Measurements from ENCODE around the gene F12.
A peak's percentile ranks its signal among the peaks of the same experiment; 100 is the strongest.

Gene F12

GRCh38 chr5:177431317-177432142, 22.2 kb upstream of the F12 start:
- no peak overlapping the region for H3K14ac ChIP-seq (ENCODE audit: low read length)
- H3K4me3 ChIP-seq (ENCODE audit: low read depth, low read length), result no peak overlapping the region
- H3K9ac ChIP-seq (ENCODE audit: low read length), result peak overlapping the region; percentile 16
- no peak overlapping the region for H2BK12ac ChIP-seq (ENCODE audit: low read length)
- no peak overlapping the region for H3K23ac ChIP-seq (ENCODE audit: low read length)
- H3K27ac ChIP-seq (ENCODE audit: low read depth, low read length), result no peak overlapping the region
- no peak overlapping the region for H2AK5ac ChIP-seq (ENCODE audit: low read length)
- no peak overlapping the region for H2BK5ac ChIP-seq (ENCODE audit: low read depth, low read length, poor library complexity)
- H3K27me3 ChIP-seq (ENCODE audit: insufficient read depth, low read length), result no peaks in the 10 kb centered on the region
- peaks cover 49 to 55% of the 10 kb centered on the region in 2 experiments for H3K36me3 ChIP-seq (ENCODE audit: control insufficient read depth in 1 of 2, insufficient read depth in 2 of 2, low read length in 2 of 2)
- H3K79me1 ChIP-seq (ENCODE audit: low read length), result peaks cover 3% of the 10 kb centered on the region
- no peak overlapping the region for H4K91ac ChIP-seq (ENCODE audit: low read depth, low read length)
- H3K79me2 ChIP-seq (ENCODE audit: control insufficient read depth, insufficient read depth, low read length, poor library complexity), result peaks cover 3% of the 10 kb centered on the region
- H3K9me3 ChIP-seq (ENCODE audit: insufficient read depth, low read depth, low read length), result no peaks in the 10 kb centered on the region
- H3K4me1 ChIP-seq (ENCODE audit: control insufficient read depth in 1 of 2, insufficient read depth in 2 of 2, low read length in 2 of 2), result peaks cover 8 to 10% of the 10 kb centered on the region in 2 experiments
- H2AFZ ChIP-seq (ENCODE audit: insufficient read depth, low read length, poor library complexity), result no peak overlapping the region
- no peak overlapping the region for H2BK120ac ChIP-seq (ENCODE audit: insufficient read depth, low read length, poor library complexity)
- H3K18ac ChIP-seq (ENCODE audit: low read length), result no peak overlapping the region
- H3K4ac ChIP-seq (ENCODE audit: low read depth, low read length), result no peak overlapping the region
- no peak overlapping the region for H3K4me2 ChIP-seq (ENCODE audit: low read length)
- no peak overlapping the region for H4K8ac ChIP-seq (ENCODE audit: low read depth, low read length)
- no peak overlapping the region for H4K12ac ChIP-seq (ENCODE audit: low read depth, low read length)
- WGBS (ENCODE audit: extremely low coverage, insufficient coverage, insufficient read length), result no CpG with 5 or more reads among the region's 29 CpGs
- no peak for DNase-seq

GRCh38 chr5:177430972-177431316, 21.6 kb upstream of the F12 start:
- Histone ChIP-seq H4K8ac (ENCODE audit: low read depth, low read length) (no peak overlapping the region), H3K79me2 (ENCODE audit: control insufficient read depth, insufficient read depth, low read length, poor library complexity) (peaks cover 4% of the 10 kb centered on the region), H3K36me3 (ENCODE audit: control insufficient read depth in 1 of 2, insufficient read depth in 2 of 2, low read length in 2 of 2) (peaks cover 43 to 49% of the 10 kb centered on the region in 2 experiments), H3K4ac (ENCODE audit: low read depth, low read length) (no peak overlapping the region), H4K91ac (ENCODE audit: low read depth, low read length) (no peak overlapping the region), H4K12ac (ENCODE audit: low read depth, low read length) (no peak overlapping the region), H3K9ac (ENCODE audit: low read length) (no peak overlapping the region), H3K4me1 (ENCODE audit: control insufficient read depth in 1 of 2, insufficient read depth in 2 of 2, low read length in 2 of 2) (peaks cover 8 to 10% of the 10 kb centered on the region in 2 experiments), H3K4me3 (ENCODE audit: low read depth, low read length) (no peak overlapping the region), H3K79me1 (ENCODE audit: low read length) (peaks cover 4% of the 10 kb centered on the region), H3K23ac (ENCODE audit: low read length) (no peak overlapping the region), H3K9me3 (ENCODE audit: insufficient read depth, low read depth, low read length) (no peaks in the 10 kb centered on the region), H2BK5ac (ENCODE audit: low read depth, low read length, poor library complexity) (no peak overlapping the region), H2AK5ac (ENCODE audit: low read length) (no peak overlapping the region), H3K4me2 (ENCODE audit: low read length) (no peak overlapping the region), H2AFZ (ENCODE audit: insufficient read depth, low read length, poor library complexity) (no peak overlapping the region), H3K27ac (ENCODE audit: low read depth, low read length) (no peak overlapping the region), H3K14ac (ENCODE audit: low read length) (no peak overlapping the region), H2BK12ac (ENCODE audit: low read length) (no peak overlapping the region), H3K27me3 (ENCODE audit: insufficient read depth, low read length) (no peaks in the 10 kb centered on the region), H2BK120ac (ENCODE audit: insufficient read depth, low read length, poor library complexity) (no peak overlapping the region), H3K18ac (ENCODE audit: low read length) (no peak overlapping the region)
- WGBS (ENCODE audit: extremely low coverage, insufficient coverage, insufficient read length), result no CpG with 5 or more reads among the region's 7 CpGs
- no peak for DNase-seq

- Histone ChIP-seq H3K4ac (ENCODE audit: low read depth, low read length) (no peak overlapping the region), H2BK12ac (ENCODE audit: low read length) (no peak overlapping the region), H3K4me1 (ENCODE audit: control insufficient read depth in 1 of 2, insufficient read depth in 2 of 2, low read length in 2 of 2) (peaks cover 13 to 14% of the 10 kb centered on the region in 2 experiments), H3K4me2 (ENCODE audit: low read length) (no peak overlapping the region), H3K9me3 (ENCODE audit: insufficient read depth, low read depth, low read length) (no peaks in the 10 kb centered on the region), H4K8ac (ENCODE audit: low read depth, low read length) (no peak overlapping the region), H2BK5ac (ENCODE audit: low read depth, low read length, poor library complexity) (no peak overlapping the region), H3K4me3 (ENCODE audit: low read depth, low read length) (no peak overlapping the region), H3K14ac (ENCODE audit: low read length) (no peak overlapping the region), H3K36me3 (ENCODE audit: control insufficient read depth in 1 of 2, insufficient read depth in 2 of 2, low read length in 2 of 2) (peaks cover 40 to 44% of the 10 kb centered on the region in 2 experiments), H3K27ac (ENCODE audit: low read depth, low read length) (no peak overlapping the region), H2AFZ (ENCODE audit: insufficient read depth, low read length, poor library complexity) (no peak overlapping the region), H2AK5ac (ENCODE audit: low read length) (no peak overlapping the region), H3K23ac (ENCODE audit: low read length) (no peak overlapping the region), H3K27me3 (ENCODE audit: insufficient read depth, low read length) (no peaks in the 10 kb centered on the region), H4K12ac (ENCODE audit: low read depth, low read length) (no peak overlapping the region), H2BK120ac (ENCODE audit: insufficient read depth, low read length, poor library complexity) (no peak overlapping the region), H3K79me2 (ENCODE audit: control insufficient read depth, insufficient read depth, low read length, poor library complexity) (peaks cover 5% of the 10 kb centered on the region), H3K79me1 (ENCODE audit: low read length) (peaks cover 9% of the 10 kb centered on the region), H3K18ac (ENCODE audit: low read length) (no peak overlapping the region), H3K9ac (ENCODE audit: low read length) (no peak overlapping the region), H4K91ac (ENCODE audit: low read depth, low read length) (no peak overlapping the region)
- DNase-seq, result no peak
- no CpG with 5 or more reads among the region's 26 CpGs for WGBS (ENCODE audit: extremely low coverage, insufficient coverage, insufficient read length)
Measured at GRCh38 chr5:177430140-177430951, 21.0 kb upstream of the F12 start.

- no peak overlapping the region for H3K4ac ChIP-seq (ENCODE audit: low read depth, low read length)
- H3K27ac ChIP-seq (ENCODE audit: low read depth, low read length), result no peak overlapping the region
- H3K9ac ChIP-seq (ENCODE audit: low read length), result no peak overlapping the region
- no peaks in the 10 kb centered on the region for H3K27me3 ChIP-seq (ENCODE audit: insufficient read depth, low read length)
- H3K79me2 ChIP-seq (ENCODE audit: control insufficient read depth, insufficient read depth, low read length, poor library complexity), result peaks cover 5% of the 10 kb centered on the region
- no peak overlapping the region for H2AFZ ChIP-seq (ENCODE audit: insufficient read depth, low read length, poor library complexity)
- no peak overlapping the region for H2BK120ac ChIP-seq (ENCODE audit: insufficient read depth, low read length, poor library complexity)
- H2BK12ac ChIP-seq (ENCODE audit: low read length), result no peak overlapping the region
- peaks cover 9% of the 10 kb centered on the region for H3K79me1 ChIP-seq (ENCODE audit: low read length)
- H3K14ac ChIP-seq (ENCODE audit: low read length), result no peak overlapping the region
- H4K91ac ChIP-seq (ENCODE audit: low read depth, low read length), result no peak overlapping the region
- no peak overlapping the region for H3K23ac ChIP-seq (ENCODE audit: low read length)
- H3K4me2 ChIP-seq (ENCODE audit: low read length), result no peak overlapping the region
- H3K4me1 ChIP-seq (ENCODE audit: control insufficient read depth in 1 of 2, insufficient read depth in 2 of 2, low read length in 2 of 2), result peaks cover 13 to 14% of the 10 kb centered on the region in 2 experiments
- no peaks in the 10 kb centered on the region for H3K9me3 ChIP-seq (ENCODE audit: insufficient read depth, low read depth, low read length)
- no CpG with 5 or more reads among the region's 6 CpGs for WGBS (ENCODE audit: extremely low coverage, insufficient coverage, insufficient read length)
- DNase-seq, result peak; percentile 31 to 33
- H2AK5ac ChIP-seq (ENCODE audit: low read length), result no peak overlapping the region
- no peak overlapping the region for H2BK5ac ChIP-seq (ENCODE audit: low read depth, low read length, poor library complexity)
- H3K18ac ChIP-seq (ENCODE audit: low read length), result no peak overlapping the region
- peak overlapping the region; percentile 8 for H3K4me3 ChIP-seq (ENCODE audit: low read depth, low read length)
- H3K36me3 ChIP-seq (ENCODE audit: control insufficient read depth in 1 of 2, insufficient read depth in 2 of 2, low read length in 2 of 2), result peaks cover 30 to 35% of the 10 kb centered on the region in 2 experiments
- no peak overlapping the region for H4K8ac ChIP-seq (ENCODE audit: low read depth, low read length)
- H4K12ac ChIP-seq (ENCODE audit: low read depth, low read length), result no peak overlapping the region
Measured at GRCh38 chr5:177429248-177430040, 20.1 kb upstream of the F12 start.
